HepG2 (cell line): ENCODE data around the gene SDC1. TPM values are rescaled to one million over a fixed set of nuclear protein-coding genes. Genes with fewer than 3 reads are reported as not detected.
A peak's percentile ranks its signal among the peaks of the same experiment; 100 is the strongest.

Experiments used
- BORCS8-MEF2B ChIP-seq: sonication (generic); formaldehyde crosslinking; IDR thresholded peaks from 2 replicates; pipeline ENCODE4 v1.8.0; 2022; ENCODE audit warnings: mild to moderate bottlenecking, missing genetic modification reagents
- FOXM1 ChIP-seq: sonication (generic); formaldehyde crosslinking; IDR thresholded peaks from 2 replicates; pipeline ENCODE4 v1.5.0; 2020; ENCODE audit warnings: missing genetic modification reagents
- IKZF4 ChIP-seq: sonication (generic); formaldehyde crosslinking; IDR thresholded peaks from 2 replicates; pipeline ENCODE4 v1.5.1; 2020; ENCODE audit warnings: borderline replicate concordance, mild to moderate bottlenecking, low read depth, missing genetic modification reagents; ENCODE audit errors: not compliant biosample characterization
- KIAA2018 ChIP-seq: sonication (generic); formaldehyde crosslinking; IDR thresholded peaks from 2 replicates; pipeline ENCODE4 v1.5.0; 2020; ENCODE audit warnings: mild to moderate bottlenecking, missing genetic modification reagents, borderline replicate concordance
- MIER3 ChIP-seq: IDR thresholded peaks from 2 replicates; pipeline ENCODE4 v1.6.1; 2016; ENCODE audit warnings: missing compliant biosample characterization, borderline replicate concordance
- NFRKB ChIP-seq: fragments of 450-650 bp; IDR thresholded peaks from 2 replicates; pipeline ENCODE4 v1.6.1; 2017
- ZFP36L1 ChIP-seq: sonication (generic); formaldehyde crosslinking; IDR thresholded peaks from 2 replicates; pipeline ENCODE4 v1.8.0; 2022; ENCODE audit warnings: mild to moderate bottlenecking, missing genetic modification reagents, moderate library complexity
- ZHX2 ChIP-seq, 2 experiments: sonication (generic) in 1 of 2; formaldehyde crosslinking in 1 of 2; IDR thresholded peaks; 2 replicates each; pipeline versions ENCODE4 v1.6.1 to v1.9.0; 2014 to 2022; ENCODE audit warnings: antibody characterized with exemption in 1 of 2, borderline replicate concordance in 1 of 2, inconsistent platforms in 1 of 2, low read depth in 1 of 2, missing genetic modification reagents in 1 of 2
- ZMAT3 ChIP-seq: sonication (generic); formaldehyde crosslinking; conservative IDR thresholded peaks from 2 replicates; pipeline ENCODE4 v1.7.0; 2021; ENCODE audit warnings: missing genetic modification reagents
- ZNF576 ChIP-seq: sonication (generic); formaldehyde crosslinking; IDR thresholded peaks from 2 replicates; pipeline ENCODE4 v1.4.0; 2020; ENCODE audit warnings: mild to moderate bottlenecking, missing genetic modification reagents
- ZNF800 ChIP-seq: sonication (generic); formaldehyde crosslinking; IDR thresholded peaks from 2 replicates; pipeline ENCODE4 v1.4.0; 2020; ENCODE audit warnings: missing genetic modification reagents
- polyA plus RNA-seq, 8 experiments: library from polyadenylated mRNA; depleted of rRNA in 3 of 8; stranded (reverse) in 7 of 8; unstranded in 1 of 8; fragments of >200 nt; fragmentation: Illumina TruSeq in 4 of 8; extraction: Trizol in 4 of 8; gene quantifications; 2 replicates each; pipeline versions ENCODE4 v1.2.1 to v1.2.3, GENCODE V29; 2011 to 2016; ENCODE audit warnings: low read depth in 4 of 8, missing spikeins in 1 of 8, mixed read lengths in 1 of 8; ENCODE audit not compliant: insufficient read depth in 1 of 8
- total RNA-seq, 5 experiments: library from RNA; depleted of rRNA; stranded (reverse); fragments of >200 nt; fragmentation: Illumina TruSeq; extraction: Trizol; gene quantifications; 2 replicates each; pipeline ENCODE4 v1.2.3, GENCODE V29; 2016; ENCODE audit warnings: low read depth in 1 of 5

SDC1 gene
- total and polyA plus RNA-seq, 2 of the 13 experiments (the other 11 are each of a cell fraction or from before 2014, with no cell fraction given): 108 to 119 TPM

GRCh38 chr2:20172273-20173055 lies 52.5 kb downstream of the SDC1 start (continued):
- TF ChIP-seq KIAA2018 (CRISPR knock-in tag) (no peak), ZNF576 (CRISPR knock-in tag) (no peak), ZMAT3 (CRISPR knock-in tag) (0 out of 2 replicates have a peak, but pooled peaks have one; percentile 36), IKZF4 (CRISPR knock-in tag) (no peak), ZHX2 (IDR thresholded peaks at IDR 0.05; ENCODE audit: low read depth) (no peak), ZHX2 (CRISPR knock-in tag; IDR thresholded peaks at IDR 0.05; ENCODE audit: borderline replicate concordance) (no peak), FOXM1 (no peak), MIER3 (CRISPR knock-in tag) (no peak; the same call in 1 of the 2 replicates), ZFP36L1 (CRISPR knock-in tag) (no peak), NFRKB (no peak), BORCS8-MEF2B (CRISPR knock-in tag) (no peak), ZNF800 (CRISPR knock-in tag) (no peak)
